Stimulated activated CD8-positive, alpha-beta memory T cell treated with anti-CD3 and anti-CD28 coated beads, Interleukin-2, amount 100 ng/mL, for 1 hour (primary cell): Measurements from ENCODE around the gene G6PD.
"Not testable (repeated sequence)": the region's sequence is repeated elsewhere in the genome, so short reads cannot be mapped to it uniquely, and the experiment has no call there.

Experiments
- DNase-seq, 2 donors: peaks; one replicate each; pipeline ENCODE4 v3.0.0-alpha.2; 2020; ENCODE audit warnings: low read depth in 2 of 2

The G6PD gene

GRCh38 chrX:154546354-154547244 is at the start of gene G6PD:
G6PD (minus strand) TSS chrX:154546846; CDS start chrX:154546155, 691 bp downstream.
- peak; percentile 66 to 69 for DNase-seq

DNA sequence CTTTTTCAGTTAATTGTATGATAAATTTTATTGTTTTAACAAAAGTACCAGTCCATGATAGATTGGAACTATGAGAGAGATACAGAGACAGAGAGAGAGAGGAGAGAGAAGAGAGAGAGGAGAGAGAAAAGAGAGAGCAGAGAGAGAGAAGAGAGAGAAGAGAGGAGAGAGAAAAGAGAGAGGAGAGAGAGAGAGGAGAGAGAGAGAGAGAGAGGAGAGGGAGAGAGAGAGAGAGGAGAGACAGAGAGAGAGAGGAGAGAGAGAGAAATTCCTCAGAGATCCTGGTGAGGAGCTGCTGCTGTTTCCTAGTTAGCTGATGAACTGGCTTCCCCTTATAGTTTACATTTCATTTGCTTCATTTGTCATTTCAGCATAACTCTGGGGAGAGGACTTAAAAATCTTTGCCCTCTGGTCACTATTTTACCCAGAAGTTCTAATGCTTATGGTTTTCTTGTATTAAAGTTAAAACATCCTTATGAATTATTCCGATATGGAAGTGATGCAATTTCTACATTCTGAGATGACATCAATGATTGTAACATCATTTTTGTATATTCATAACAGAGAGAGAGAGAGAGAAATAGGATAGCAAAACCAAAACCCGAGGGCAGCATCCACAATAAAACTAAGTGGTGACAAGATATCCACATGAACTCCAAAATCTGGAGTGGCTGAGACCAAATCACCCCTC is 49.1 kb upstream of the G6PD start:
- DNase-seq: no peak

DNA sequence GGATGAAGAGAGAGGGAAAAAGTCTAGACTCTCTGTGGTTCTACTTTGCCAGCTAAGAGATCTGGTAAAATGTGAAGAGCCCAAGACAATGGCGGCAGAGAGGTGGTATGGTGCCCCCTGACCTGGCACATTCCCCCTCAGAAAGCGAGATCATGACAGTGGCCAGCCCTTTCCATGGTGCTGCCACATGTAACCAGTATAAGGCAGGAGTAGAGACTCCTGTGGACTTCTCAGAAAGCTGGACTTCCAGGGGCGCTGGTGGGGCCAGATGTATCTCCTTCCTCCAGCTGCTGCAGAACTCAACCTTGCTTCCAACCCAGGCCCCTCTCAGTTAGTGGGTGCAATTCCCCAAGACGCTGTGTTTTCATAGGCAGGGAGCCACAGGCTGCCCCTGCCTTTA is 47.8 kb upstream of the G6PD start:
- DNase-seq: no peak

GRCh38 chrX:154593201-154593600 is 46.6 kb upstream of the G6PD start:
- DNase-seq: no peak

DNA sequence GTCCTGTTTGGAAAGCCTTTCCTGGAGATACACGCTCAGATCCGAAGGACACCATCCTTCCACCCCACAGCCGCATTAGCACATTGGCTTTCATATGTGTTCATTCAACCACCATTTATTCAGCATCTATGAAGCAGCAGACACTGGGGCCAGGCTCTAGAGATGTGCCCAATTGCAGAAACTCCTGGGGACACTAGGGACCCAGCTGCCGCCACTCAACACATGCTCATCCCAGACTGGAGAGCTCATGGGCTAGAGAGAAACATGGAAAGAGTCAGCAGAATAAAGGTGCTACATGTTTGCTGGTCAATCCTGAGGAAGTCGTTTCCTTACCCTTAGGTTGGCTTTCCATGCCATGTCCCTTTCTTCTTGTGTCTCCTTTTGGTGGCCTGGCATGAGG is 45.9 kb upstream of the G6PD start:
- DNase-seq: no peak

GRCh38 chrX:154590415-154590814 is 43.8 kb upstream of the G6PD start:
- DNase-seq: not testable (repeated sequence)

- not testable (repeated sequence) for DNase-seq
Measured at GRCh38 chrX:154584585-154585183, 38.0 kb upstream of the G6PD start, which contains the start of gene CTAG1A. CTAG1A (plus strand) TSS chrX:154585133; CDS start chrX:154585207, 74 bp downstream.

DNA sequence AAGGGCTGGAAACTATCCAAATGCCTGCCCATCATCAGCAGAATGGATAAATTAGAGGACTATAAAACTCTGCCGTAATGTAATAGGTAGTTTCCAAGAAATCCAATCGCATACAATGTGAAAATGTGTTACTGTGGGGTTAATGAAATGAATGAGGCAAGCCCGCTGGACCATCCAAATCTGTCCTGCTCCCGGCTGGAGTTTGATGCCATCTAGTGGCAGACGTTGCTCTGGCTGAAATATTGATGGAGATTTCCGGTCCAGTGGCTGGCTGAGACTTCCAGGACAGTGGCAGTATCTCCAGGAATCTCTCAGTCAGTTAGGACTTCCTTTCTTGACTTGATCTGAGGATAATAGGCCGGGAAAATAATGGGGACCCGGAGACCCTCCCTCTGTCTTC is 36.3 kb upstream of the G6PD start:
- not testable (repeated sequence) for DNase-seq

DNA sequence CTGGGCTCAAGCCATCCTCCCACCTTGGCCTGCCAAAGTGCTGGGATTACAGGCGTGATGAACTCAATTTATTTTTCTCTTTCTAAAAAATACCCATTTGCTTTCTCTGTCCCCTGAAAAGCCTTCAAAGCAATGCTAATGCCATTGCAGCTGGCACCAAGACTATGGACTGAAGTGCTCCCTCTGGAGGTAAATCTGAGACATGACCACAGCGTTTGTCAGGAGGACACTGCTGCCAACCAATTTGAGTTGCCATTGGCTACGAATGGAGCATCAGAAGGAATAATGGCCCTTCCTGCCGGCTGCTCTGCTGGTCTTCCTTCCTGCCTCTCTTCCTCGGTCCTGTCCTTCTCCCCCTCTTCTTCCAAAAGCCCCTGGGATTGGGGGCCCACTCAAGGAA is 28.4 kb upstream of the G6PD start:
- not testable (repeated sequence) for DNase-seq

- DNase-seq: not testable (repeated sequence)
Measured at GRCh38 chrX:154573061-154573460, 26.4 kb upstream of the G6PD start.

DNA sequence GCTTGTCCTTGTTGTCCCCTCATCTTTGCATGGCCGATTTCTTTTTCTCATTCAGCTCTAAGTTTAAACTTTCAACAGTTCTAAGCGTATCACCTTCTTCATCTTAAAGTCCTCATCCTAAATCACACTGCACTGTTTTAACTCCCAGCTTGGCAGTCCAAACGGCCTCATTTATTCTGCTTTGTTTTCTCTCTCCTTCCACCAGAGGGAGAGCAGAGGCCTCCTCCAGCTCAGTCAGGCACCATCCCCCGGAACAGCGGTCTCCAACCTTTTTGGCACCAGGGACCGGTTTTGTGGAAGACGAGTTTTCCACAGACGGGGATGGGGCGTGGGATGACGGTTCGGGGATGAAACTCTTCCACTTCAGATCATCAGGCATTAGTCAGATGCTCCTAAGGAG is 23.7 kb upstream of the G6PD start:
- not testable (repeated sequence) for DNase-seq

GRCh38 chrX:154562295-154562694 is 15.6 kb upstream of the G6PD start:
- DNase-seq: not testable (repeated sequence)

GRCh38 chrX:154560326-154560725 is 13.7 kb upstream of the G6PD start:
- not testable (repeated sequence) for DNase-seq

DNA sequence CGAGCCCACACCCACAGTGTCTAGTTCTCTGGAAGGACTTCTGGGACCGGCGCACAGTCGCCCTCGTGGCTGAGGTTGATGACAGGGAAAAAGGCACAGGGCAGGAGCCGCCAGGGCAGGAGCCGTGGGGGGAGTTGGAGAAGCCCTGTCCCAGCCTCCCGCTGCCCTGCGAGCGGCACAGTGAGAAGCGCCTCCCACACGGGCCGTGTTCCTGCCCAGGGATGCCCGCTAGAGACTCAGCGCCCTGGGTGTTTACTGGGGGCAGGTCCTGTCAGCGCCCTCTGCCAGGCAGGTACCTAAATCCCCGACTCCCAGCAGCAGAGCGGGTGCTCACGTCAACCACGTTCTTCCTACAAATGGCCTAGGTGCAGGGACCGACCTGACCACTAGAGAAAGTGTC is 12.2 kb upstream of the G6PD start:
- DNase-seq: not testable (repeated sequence)

DNA sequence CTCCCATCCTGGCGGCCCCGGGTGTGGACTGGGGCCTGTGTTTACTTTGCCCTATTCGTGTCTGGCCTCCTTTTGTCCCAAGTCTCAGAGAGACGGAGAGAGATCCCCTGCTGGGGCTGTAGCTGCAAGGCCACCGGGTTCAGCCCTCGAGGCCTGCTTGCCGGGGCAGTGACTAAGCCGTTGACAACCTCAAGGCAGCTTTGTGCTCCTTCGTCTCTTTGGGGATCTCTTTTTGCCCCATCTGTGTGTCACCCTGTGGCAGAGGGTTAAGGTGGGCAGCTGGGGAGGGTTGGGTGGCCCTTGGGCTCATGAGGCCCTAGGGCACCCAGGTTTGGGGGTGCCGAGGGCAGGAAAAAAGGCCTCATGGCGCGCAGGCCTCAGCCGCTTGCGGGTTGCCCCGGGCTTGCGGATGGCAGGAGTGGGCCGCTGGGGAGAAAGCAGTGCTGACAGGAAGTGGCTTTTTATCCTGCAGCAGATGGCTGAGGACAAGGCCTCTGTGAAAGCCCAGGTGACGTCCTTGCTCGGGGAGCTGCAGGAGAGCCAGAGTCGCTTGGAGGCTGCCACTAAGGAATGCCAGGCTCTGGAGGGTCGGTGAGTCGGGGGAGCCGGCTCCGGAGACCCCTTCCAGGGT is 11.5 kb upstream of the G6PD start:
- DNase-seq: not testable (repeated sequence)

GRCh38 chrX:154552112-154552806 is 5.6 kb upstream of the G6PD start:
- not testable (repeated sequence) for DNase-seq

- DNase-seq: no peak
Measured at GRCh38 chrX:154549766-154550165, 3.1 kb upstream of the G6PD start.

GRCh38 chrX:154548028-154548316 is 1.3 kb upstream of the G6PD start:
- DNase-seq: no peak

GRCh38 chrX:154547245-154548027 is 790 bp upstream of the G6PD start, which contains the start of gene IKBKG:
IKBKG (plus strand) TSS chrX:154547620; CDS start chrX:154552003, 4,383 bp downstream.
- peak; percentile 72 to 81 for DNase-seq

- DNase-seq: no peak
Measured at GRCh38 chrX:154545673-154546274, 872 bp downstream of the G6PD start.
